K562 (cell line): ENCODE measurements around the gene RUFY2. TPM values are rescaled to one million over a fixed set of nuclear protein-coding genes. Genes with fewer than 3 reads are reported as not detected.

Source experiments
- ATF1 ChIP-seq, 2 experiments: fragments of 450-650 bp in 1 of 2; IDR thresholded peaks; 2 replicates each; pipeline ENCODE4 v1.6.1; 2016; ENCODE audit warnings: missing compliant biosample characterization in 1 of 2, missing genetic modification characterization in 1 of 2
- COPS2 ChIP-seq: fragments of 450-650 bp; conservative IDR thresholded peaks from 2 replicates; pipeline ENCODE4 v1.6.1; 2016; ENCODE audit warnings: mild to moderate bottlenecking, moderate library complexity
- CXXC5 ChIP-seq: fragments of 250-450 bp; sonication (Bioruptor Pico); IDR thresholded peaks from 2 replicates; pipeline ENCODE4 v1.8.0; 2022; ENCODE audit warnings: inconsistent platforms, mild to moderate bottlenecking, moderate library complexity
- ETV6 ChIP-seq, 3 experiments: fragments of 150-350 bp in 1 of 3; sonication (generic) in 1 of 3; formaldehyde crosslinking in 1 of 3; IDR thresholded peaks; 2 replicates each; pipeline versions ENCODE4 v1.6.1 to v1.8.0; 2014 to 2022; ENCODE audit warnings: borderline replicate concordance in 2 of 3, low read depth in 2 of 3, antibody characterized with exemption in 1 of 3, low read length in 1 of 3, mild to moderate bottlenecking in 1 of 3, missing genetic modification reagents in 1 of 3
- GTF2A2 ChIP-seq: IDR thresholded peaks from 2 replicates; pipeline ENCODE4 v1.6.1; 2016; ENCODE audit warnings: mild to moderate bottlenecking, missing genetic modification characterization, missing compliant biosample characterization
- KDM1A ChIP-seq, 2 experiments: fragments of 450-650 bp; IDR thresholded peaks; 2 replicates each; pipeline ENCODE4 v1.6.1; 2016; ENCODE audit warnings: mild to moderate bottlenecking in 2 of 2
- KDM2B ChIP-seq: fragments of 250-450 bp; sonication (Bioruptor Pico); IDR thresholded peaks from 2 replicates; pipeline ENCODE4 v1.8.0; 2021; ENCODE audit warnings: mild to moderate bottlenecking, moderate library complexity
- PHF21A ChIP-seq: fragments of 450-650 bp; IDR thresholded peaks from 2 replicates; pipeline ENCODE4 v1.6.1; 2017; ENCODE audit warnings: low read depth, borderline replicate concordance
- POLR3A ChIP-seq: IDR thresholded peaks from 2 replicates; pipeline ENCODE4 v1.6.1; 2011; ENCODE audit warnings: borderline replicate concordance, mild to moderate bottlenecking, moderate library complexity; ENCODE audit not compliant: insufficient read length, insufficient read depth; ENCODE audit errors: extremely low read depth
- TAL1 ChIP-seq: fragments of 450-650 bp; IDR thresholded peaks from 2 replicates; pipeline ENCODE4 v1.6.1; 2016; ENCODE audit warnings: mild to moderate bottlenecking
- TGIF2 ChIP-seq: sonication (generic); formaldehyde crosslinking; IDR thresholded peaks from 2 replicates; pipeline ENCODE4 v1.8.1; 2022; ENCODE audit warnings: mild to moderate bottlenecking, missing genetic modification reagents, moderate library complexity
- XRCC5 ChIP-seq: fragments of 200-400 bp; formaldehyde crosslinking; IDR thresholded peaks from 2 replicates; pipeline ENCODE4 v1.6.1; 2017; ENCODE audit warnings: low read depth, mild to moderate bottlenecking, low read length
- ZNF253 ChIP-seq: fragments of 250-450 bp; sonication (Bioruptor Pico); conservative IDR thresholded peaks from 2 replicates; pipeline ENCODE4 v1.6.1; 2021; ENCODE audit warnings: mild to moderate bottlenecking
- ZNF766 ChIP-seq: fragments of 200-800 bp; sonication (Bioruptor generic); conservative IDR thresholded peaks from 2 replicates; pipeline ENCODE4 v1.6.1; 2016; ENCODE audit warnings: missing genetic modification characterization, missing compliant biosample characterization
- ZNF77 ChIP-seq: fragments of 250-450 bp; sonication (Bioruptor Pico); IDR thresholded peaks from 2 replicates; pipeline ENCODE4 v1.5.0; 2020
- polyA plus RNA-seq, 8 experiments: library from polyadenylated mRNA; depleted of rRNA in 4 of 8; stranded (reverse) in 5 of 8; unstranded in 3 of 8; fragments of >200 nt; fragmentation: Nextera tagmentation in 2 of 8; fragmentation: Illumina TruSeq in 1 of 8; extraction: Ambion mirVana in 2 of 8; extraction: Trizol in 1 of 8; gene quantifications; 2 replicates each; pipeline versions ENCODE4 v1.2.1 to v1.2.3, GENCODE V29; 2011 to 2014; ENCODE audit warnings: inconsistent platforms in 1 of 8, missing spikeins in 1 of 8
- total RNA-seq, 7 experiments: library from RNA; depleted of rRNA in 6 of 7; stranded (reverse); fragments of >200 nt in 6 of 7; fragmentation: Illumina TruSeq in 2 of 7; extraction: Trizol in 2 of 7; gene quantifications; 2 replicates each; pipeline versions ENCODE4 v1.2.1 to v1.2.3, GENCODE V29; 2011 to 2021; ENCODE audit warnings: low replicate concordance in 1 of 7
- TF ChIP-seq, protein P1 (sequence below): conservative IDR thresholded peaks from 2 replicates; pipeline ENCODE4 v1.6.1; 2011; ENCODE audit warnings: low read depth, mild to moderate bottlenecking, low read length; ENCODE audit not compliant: control insufficient read depth
- TF ChIP-seq, protein P2 (sequence below): fragments of 450-650 bp; IDR thresholded peaks from 2 replicates; pipeline ENCODE4 v1.6.1; 2017; ENCODE audit warnings: mild to moderate bottlenecking, moderate library complexity
- TF ChIP-seq, protein P3 (sequence below): sonication (generic); formaldehyde crosslinking; IDR thresholded peaks from 2 replicates; pipeline ENCODE4 v1.8.0; 2022; ENCODE audit warnings: missing genetic modification reagents, mild to moderate bottlenecking, borderline replicate concordance
- TF ChIP-seq, protein P4 (sequence below): fragments of 450-650 bp; formaldehyde crosslinking; IDR thresholded peaks from 2 replicates; pipeline ENCODE4 v1.4.0; 2020; ENCODE audit warnings: mild to moderate bottlenecking, mixed read lengths
- TF ChIP-seq, protein P5 (sequence below): fragments of 450-650 bp; IDR thresholded peaks from 2 replicates; pipeline ENCODE4 v1.6.1; 2016; ENCODE audit warnings: missing biosample characterization, missing genetic modification characterization

Gene RUFY2
- total and polyA plus RNA-seq, 9 of the 15 experiments (the other 6 are each of a cell fraction or from before 2014, with no cell fraction given), result 3.7 to 20.1 (median 12.6) TPM

DNA sequence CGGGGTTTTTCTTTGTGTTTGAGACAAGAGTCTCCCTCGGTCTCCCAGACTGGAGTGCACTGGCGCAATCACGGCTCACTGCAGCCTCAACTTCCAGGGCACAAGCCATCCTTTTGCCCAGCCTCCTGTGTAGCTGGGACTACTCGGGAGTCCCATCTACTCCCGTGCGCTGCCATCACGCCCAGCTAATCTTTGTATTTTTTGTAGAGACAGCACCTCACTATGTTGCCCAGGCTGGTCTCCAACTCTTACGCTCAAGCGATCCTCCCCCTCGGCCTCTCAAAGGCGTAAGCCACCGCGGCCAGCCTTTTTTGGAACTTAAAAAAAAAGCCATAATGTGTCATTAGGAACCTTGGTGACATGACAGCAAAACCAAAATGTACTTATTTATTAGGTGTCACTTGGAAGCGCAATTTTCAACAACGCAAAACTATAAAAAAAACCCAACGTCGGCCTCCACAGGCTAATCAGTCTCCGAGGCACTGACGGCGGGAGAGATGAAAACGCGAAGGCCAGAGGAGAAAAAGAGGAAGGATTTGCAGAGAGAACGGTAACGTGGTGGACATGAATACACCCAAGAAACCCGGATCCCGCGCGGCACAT is 76.1 kb downstream of the RUFY2 start (continued):
- TF ChIP-seq, protein P1, sequence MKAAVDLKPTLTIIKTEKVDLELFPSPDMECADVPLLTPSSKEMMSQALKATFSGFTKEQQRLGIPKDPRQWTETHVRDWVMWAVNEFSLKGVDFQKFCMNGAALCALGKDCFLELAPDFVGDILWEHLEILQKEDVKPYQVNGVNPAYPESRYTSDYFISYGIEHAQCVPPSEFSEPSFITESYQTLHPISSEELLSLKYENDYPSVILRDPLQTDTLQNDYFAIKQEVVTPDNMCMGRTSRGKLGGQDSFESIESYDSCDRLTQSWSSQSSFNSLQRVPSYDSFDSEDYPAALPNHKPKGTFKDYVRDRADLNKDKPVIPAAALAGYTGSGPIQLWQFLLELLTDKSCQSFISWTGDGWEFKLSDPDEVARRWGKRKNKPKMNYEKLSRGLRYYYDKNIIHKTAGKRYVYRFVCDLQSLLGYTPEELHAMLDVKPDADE, result no peak
- TF ChIP-seq CXXC5 (CRISPR knock-in tag) (no peak), KDM1A (IDR thresholded peaks at IDR 0.05) (no peak), TAL1 (no peak), ETV6 (IDR thresholded peaks at IDR 0.05; ENCODE audit: borderline replicate concordance in 1 of 2, low read depth in 2 of 2, low read length in 1 of 2) (no peak), ETV6 (CRISPR knock-in tag; IDR thresholded peaks at IDR 0.05; ENCODE audit: borderline replicate concordance) (no peak), PHF21A (no peak), ZNF253 (no peak), ZNF77 (no peak), TGIF2 (CRISPR knock-in tag) (0 out of 2 replicates have a peak, but pooled peaks have one; percentile 39), XRCC5 (0 out of 2 replicates have a peak, but pooled peaks have one; percentile 16), COPS2 (no peak), ZNF766 (CRISPR knock-in tag) (peak; percentile 92; the same call in 1 of the 2 replicates), KDM2B (peak; percentile 57; the same call in 1 of the 2 replicates), ATF1 (CRISPR knock-in tag; IDR thresholded peaks at IDR 0.05) (no peak), ATF1 (tag; IDR thresholded peaks at IDR 0.05) (no peak), POLR3A (no peak), GTF2A2 (tag) (no peak)
- TF ChIP-seq, protein P2, sequence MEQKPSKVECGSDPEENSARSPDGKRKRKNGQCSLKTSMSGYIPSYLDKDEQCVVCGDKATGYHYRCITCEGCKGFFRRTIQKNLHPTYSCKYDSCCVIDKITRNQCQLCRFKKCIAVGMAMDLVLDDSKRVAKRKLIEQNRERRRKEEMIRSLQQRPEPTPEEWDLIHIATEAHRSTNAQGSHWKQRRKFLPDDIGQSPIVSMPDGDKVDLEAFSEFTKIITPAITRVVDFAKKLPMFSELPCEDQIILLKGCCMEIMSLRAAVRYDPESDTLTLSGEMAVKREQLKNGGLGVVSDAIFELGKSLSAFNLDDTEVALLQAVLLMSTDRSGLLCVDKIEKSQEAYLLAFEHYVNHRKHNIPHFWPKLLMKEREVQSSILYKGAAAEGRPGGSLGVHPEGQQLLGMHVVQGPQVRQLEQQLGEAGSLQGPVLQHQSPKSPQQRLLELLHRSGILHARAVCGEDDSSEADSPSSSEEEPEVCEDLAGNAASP, result no peak
- TF ChIP-seq, protein P3, sequence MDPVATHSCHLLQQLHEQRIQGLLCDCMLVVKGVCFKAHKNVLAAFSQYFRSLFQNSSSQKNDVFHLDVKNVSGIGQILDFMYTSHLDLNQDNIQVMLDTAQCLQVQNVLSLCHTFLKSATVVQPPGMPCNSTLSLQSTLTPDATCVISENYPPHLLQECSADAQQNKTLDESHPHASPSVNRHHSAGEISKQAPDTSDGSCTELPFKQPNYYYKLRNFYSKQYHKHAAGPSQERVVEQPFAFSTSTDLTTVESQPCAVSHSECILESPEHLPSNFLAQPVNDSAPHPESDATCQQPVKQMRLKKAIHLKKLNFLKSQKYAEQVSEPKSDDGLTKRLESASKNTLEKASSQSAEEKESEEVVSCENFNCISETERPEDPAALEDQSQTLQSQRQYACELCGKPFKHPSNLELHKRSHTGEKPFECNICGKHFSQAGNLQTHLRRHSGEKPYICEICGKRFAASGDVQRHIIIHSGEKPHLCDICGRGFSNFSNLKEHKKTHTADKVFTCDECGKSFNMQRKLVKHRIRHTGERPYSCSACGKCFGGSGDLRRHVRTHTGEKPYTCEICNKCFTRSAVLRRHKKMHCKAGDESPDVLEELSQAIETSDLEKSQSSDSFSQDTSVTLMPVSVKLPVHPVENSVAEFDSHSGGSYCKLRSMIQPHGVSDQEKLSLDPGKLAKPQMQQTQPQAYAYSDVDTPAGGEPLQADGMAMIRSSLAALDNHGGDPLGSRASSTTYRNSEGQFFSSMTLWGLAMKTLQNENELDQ (CRISPR knock-in tag), result no peak
- TF ChIP-seq, protein P4, sequence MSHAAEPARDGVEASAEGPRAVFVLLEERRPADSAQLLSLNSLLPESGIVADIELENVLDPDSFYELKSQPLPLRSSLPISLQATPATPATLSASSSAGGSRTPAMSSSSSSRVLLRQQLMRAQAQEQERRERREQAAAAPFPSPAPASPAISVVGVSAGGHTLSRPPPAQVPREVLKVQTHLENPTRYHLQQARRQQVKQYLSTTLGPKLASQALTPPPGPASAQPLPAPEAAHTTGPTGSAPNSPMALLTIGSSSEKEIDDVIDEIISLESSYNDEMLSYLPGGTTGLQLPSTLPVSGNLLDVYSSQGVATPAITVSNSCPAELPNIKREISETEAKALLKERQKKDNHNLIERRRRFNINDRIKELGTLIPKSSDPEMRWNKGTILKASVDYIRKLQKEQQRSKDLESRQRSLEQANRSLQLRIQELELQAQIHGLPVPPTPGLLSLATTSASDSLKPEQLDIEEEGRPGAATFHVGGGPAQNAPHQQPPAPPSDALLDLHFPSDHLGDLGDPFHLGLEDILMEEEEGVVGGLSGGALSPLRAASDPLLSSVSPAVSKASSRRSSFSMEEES (CRISPR knock-in tag), result no peak
- TF ChIP-seq, protein P5, sequence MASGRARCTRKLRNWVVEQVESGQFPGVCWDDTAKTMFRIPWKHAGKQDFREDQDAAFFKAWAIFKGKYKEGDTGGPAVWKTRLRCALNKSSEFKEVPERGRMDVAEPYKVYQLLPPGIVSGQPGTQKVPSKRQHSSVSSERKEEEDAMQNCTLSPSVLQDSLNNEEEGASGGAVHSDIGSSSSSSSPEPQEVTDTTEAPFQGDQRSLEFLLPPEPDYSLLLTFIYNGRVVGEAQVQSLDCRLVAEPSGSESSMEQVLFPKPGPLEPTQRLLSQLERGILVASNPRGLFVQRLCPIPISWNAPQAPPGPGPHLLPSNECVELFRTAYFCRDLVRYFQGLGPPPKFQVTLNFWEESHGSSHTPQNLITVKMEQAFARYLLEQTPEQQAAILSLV (tag), result no peak
